Measurements from ENCODE around the gene SMIM11. TPM values are rescaled to one million over a fixed set of nuclear protein-coding genes. Genes with fewer than 3 reads are reported as not detected.

Gene SMIM11
- total and polyA plus RNA-seq, 2 of the 8 experiments (the other 6 are each of a cell fraction or from before 2014, with no cell fraction given), result 1.0 to 3.2 TPM

- 72% methylated on average over 6 of the region's 6 CpGs; no CpG with 5 or more reads in 1 of the 2 experiments for WGBS, 2 experiments (ENCODE audit: extremely low coverage in 1 of 2, insufficient coverage in 1 of 2, insufficient read length in 1 of 2, insufficient replicate concordance in 2 of 2, low coverage in 1 of 2, low lambda C conversion rate in 2 of 2, missing lambda C conversion rate in 1 of 2)
- H3K27ac ChIP-seq (ENCODE audit: low read depth, low read length), result no peak overlapping the region
- ChIA-PET POLR2A (ENCODE audit: partially characterized antibody) (no interaction called here), CTCF (ENCODE audit: partially characterized antibody) (interaction anchor here (0.6 to 4.8 kb wide), 5 partner anchors 10 to 426 kb away, joined by 3 to 33 read pairs (median 3); no protein-coding TSS in a partner anchor)
- no peak overlapping the region for H3K4ac ChIP-seq (replicated peaks; ENCODE audit: insufficient read length, low read depth, low read length)
- H3K23ac ChIP-seq (ENCODE audit: insufficient read length), result no peak overlapping the region
- H3K79me1 ChIP-seq (ENCODE audit: low read depth, low read length), result no peaks in the 10 kb centered on the region
- H3K79me2 ChIP-seq (ENCODE audit: control insufficient read depth in 1 of 2, insufficient read depth in 2 of 2, low read length in 2 of 2), result no peaks in the 10 kb centered on the region
- FAIRE-seq, result no peak
- H4K8ac ChIP-seq (ENCODE audit: extremely low read depth, insufficient read depth, low read length), result no peak overlapping the region; the same call in 1 of the 2 replicates
- H3K14ac ChIP-seq (ENCODE audit: insufficient read length), result no peak overlapping the region
- no peak overlapping the region for H2BK120ac ChIP-seq (replicated peaks; ENCODE audit: low read depth, low read length)
- no peaks in the 10 kb centered on the region for H4K20me1 ChIP-seq (replicated peaks in 1 of 2; ENCODE audit: control insufficient read depth in 1 of 2, insufficient read depth in 2 of 2, low read length in 2 of 2)
- no peak overlapping the region for H2BK12ac ChIP-seq (ENCODE audit: low read depth, low read length)
- no peak overlapping the region for H2AFZ ChIP-seq (ENCODE audit: low read length)
- H2BK20ac ChIP-seq (ENCODE audit: low read length), result no peak overlapping the region
- no peak overlapping the region for H2BK15ac ChIP-seq (ENCODE audit: low read length)
- H3K9ac ChIP-seq (replicated peaks in 1 of 4; ENCODE audit: extremely low read depth in 1 of 4, low read depth in 3 of 4, low read length in 3 of 4), result no peak overlapping the region
- H3K4me3 ChIP-seq (ENCODE audit: extremely low read depth in 1 of 4, insufficient read depth in 2 of 4, low read depth in 3 of 4, low read length in 4 of 4), result no peak overlapping the region
- no peak overlapping the region for H4K5ac ChIP-seq (ENCODE audit: insufficient read length, low read depth, low read length)
- no peak for DNase-seq (ENCODE audit: low read depth in 1 of 2, low spot score in 2 of 2)
- H3K56ac ChIP-seq (replicated peaks; ENCODE audit: insufficient read length, low read depth, low read length), result no peak overlapping the region
- no peaks in the 10 kb centered on the region for H3K36me3 ChIP-seq (ENCODE audit: control insufficient read depth in 2 of 4, insufficient read depth in 4 of 4, low read length in 3 of 4)
- H3K4me2 ChIP-seq (ENCODE audit: insufficient read depth in 1 of 2, low read depth in 2 of 2, low read length in 2 of 2), result no peak overlapping the region
- H3K9me3 ChIP-seq (ENCODE audit: insufficient read depth in 2 of 2, low read depth in 1 of 2, low read length in 1 of 2), result no peaks in the 10 kb centered on the region
- no peak overlapping the region for H3K18ac ChIP-seq (ENCODE audit: extremely low read depth, low read length)
- H2AK5ac ChIP-seq (ENCODE audit: low read depth, low read length), result no peak overlapping the region
- no peaks in the 10 kb centered on the region; a peak in 2 of 7 replicates for H3K4me1 ChIP-seq (replicated peaks in 1 of 4; ENCODE audit: control insufficient read depth in 3 of 4, insufficient read depth in 4 of 4, low read length in 3 of 4)
- no peak overlapping the region for H4K91ac ChIP-seq (replicated peaks; ENCODE audit: insufficient read length, low read length)
- H3K27me3 ChIP-seq (replicated peaks in 1 of 4; ENCODE audit: control insufficient read depth in 3 of 4, extremely low read depth in 1 of 4, insufficient read depth in 3 of 4, low read length in 3 of 4), result no peaks in the 10 kb centered on the region
- H2BK5ac ChIP-seq (ENCODE audit: low read depth, low read length), result no peak overlapping the region; the same call in 1 of the 2 replicates
- no peaks in the 10 kb centered on the region; the same call in 1 of the 2 replicates for H3K23me2 ChIP-seq (ENCODE audit: low read depth, low read length)
- TF ChIP-seq EZH2 (IDR thresholded peaks at IDR 0.05; ENCODE audit: low read depth, low read length, severe bottlenecking), result no peak
- TF ChIP-seq ZNF274 (IDR thresholded peaks at IDR 0.05; ENCODE audit: borderline replicate concordance, extremely low read depth, low read length), result no peak
- TF ChIP-seq TAF7 (optimal IDR thresholded peaks at IDR 0.05; ENCODE audit: borderline replicate concordance, low read depth, low read length), result no peak
- TF ChIP-seq TBP (IDR thresholded peaks at IDR 0.05; ENCODE audit: low read depth, low read length), result no peak
- no peak for TF ChIP-seq TEAD4 (IDR thresholded peaks at IDR 0.05; ENCODE audit: low read depth, low read length)
- no peak for TF ChIP-seq CTCF (IDR thresholded peaks at IDR 0.05; ENCODE audit: control extremely low read depth in 1 of 3, insufficient read depth in 1 of 3, low read depth in 1 of 3, low read length in 3 of 3)
- TF ChIP-seq RFX5 (IDR thresholded peaks at IDR 0.05; ENCODE audit: borderline replicate concordance, low read depth, low read length), result no peak
- TF ChIP-seq GTF2F1 (IDR thresholded peaks at IDR 0.05; ENCODE audit: borderline replicate concordance, low read depth, low read length), result no peak
- no peak for TF ChIP-seq E2F6 (IDR thresholded peaks at IDR 0.05)
- TF ChIP-seq KDM5A (IDR thresholded peaks at IDR 0.05; ENCODE audit: low read length), result no peak
- no peak for TF ChIP-seq ASH2L (IDR thresholded peaks at IDR 0.05; ENCODE audit: low read length)
Measured at GRCh38 chr21:34337741-34338140, 37.6 kb upstream of the SMIM11 start.

All from H1 (cell line).